A673 (cell line): ENCODE results near the gene JAG1.

Experiments used
- CTCF ChIP-seq: fragments of 300-800, 200-600 bp; sonication (generic); conservative IDR thresholded peaks from 2 replicates; pipeline ENCODE4 v1.5.1; 2017; ENCODE audit warnings: low read depth, mild to moderate bottlenecking, antibody characterized with exemption, low read length, moderate library complexity, mixed read lengths
- EZH2 ChIP-seq: fragments of 200-600 bp; sonication (generic); IDR thresholded peaks from 2 replicates; pipeline ENCODE4 v1.6.1; 2017; ENCODE audit warnings: borderline replicate concordance, low read depth, mild to moderate bottlenecking, mixed read lengths, antibody characterized with exemption, low read length; ENCODE audit not compliant: poor library complexity, severe bottlenecking

GRCh38 chr20:10603378-10603777 is 70.4 kb downstream of the JAG1 start:
- TF ChIP-seq CTCF = no peak
- TF ChIP-seq EZH2 = no peak
